ENCODE data around the gene SPP1. TPM values are rescaled to one million over a fixed set of nuclear protein-coding genes. Genes with fewer than 3 reads are reported as not detected.

The SPP1 gene
- total RNA-seq, 1 donor from 2014 or later = not detected

GRCh38 chr4:87961993-87962392 lies 13.5 kb upstream of the SPP1 start:
- H3K27me3 ChIP-seq (ENCODE audit: control insufficient read depth, insufficient read depth, low read length) = no peaks in the 10 kb centered on the region
- no peak for TF ChIP-seq CTCF (IDR thresholded peaks at IDR 0.05; ENCODE audit: insufficient read depth, low read length, severe bottlenecking)
- FAIRE-seq (no peak), DNase-seq (ENCODE audit: low read depth) (peak; percentile 82)
- H3K4me3 ChIP-seq (ENCODE audit: low read depth, low read length) = no peak overlapping the region
- no peaks in the 10 kb centered on the region for H3K36me3 ChIP-seq (ENCODE audit: control insufficient read depth, insufficient read depth, low read length)

- TF ChIP-seq CTCF (IDR thresholded peaks at IDR 0.05; ENCODE audit: insufficient read depth, low read length, severe bottlenecking) = no peak
Measured at GRCh38 chr4:87962398-87963146, 12.9 kb upstream of the SPP1 start.

GRCh38 chr4:87965501-87965975 lies 10.0 kb upstream of the SPP1 start:
- Histone ChIP-seq H3K4me3 (ENCODE audit: low read depth, low read length) (no peak overlapping the region), H3K27me3 (ENCODE audit: control insufficient read depth, insufficient read depth, low read length) (no peaks in the 10 kb centered on the region), H3K36me3 (ENCODE audit: control insufficient read depth, insufficient read depth, low read length) (no peaks in the 10 kb centered on the region)
- no peak for FAIRE-seq
- TF ChIP-seq CTCF (IDR thresholded peaks at IDR 0.05; ENCODE audit: insufficient read depth, low read length, severe bottlenecking) = no peak
- DNase-seq (ENCODE audit: low read depth) = no peak

More at GRCh38 chr4:87962398-87963146, 12.9 kb upstream of the SPP1 start:
- DNase-seq (ENCODE audit: low read depth) (no peak), FAIRE-seq (no peak)
- Histone ChIP-seq H3K36me3 (ENCODE audit: control insufficient read depth, insufficient read depth, low read length) (no peaks in the 10 kb centered on the region), H3K27me3 (ENCODE audit: control insufficient read depth, insufficient read depth, low read length) (no peaks in the 10 kb centered on the region), H3K4me3 (ENCODE audit: low read depth, low read length) (no peak overlapping the region)

GRCh38 chr4:87966095-87966496 lies 9.4 kb upstream of the SPP1 start:
- H3K27me3 ChIP-seq (ENCODE audit: control insufficient read depth, insufficient read depth, low read length) = no peaks in the 10 kb centered on the region
- no peak for TF ChIP-seq CTCF (IDR thresholded peaks at IDR 0.05; ENCODE audit: insufficient read depth, low read length, severe bottlenecking)
- no peak for DNase-seq (ENCODE audit: low read depth)
- no peak for FAIRE-seq
- H3K4me3 ChIP-seq (ENCODE audit: low read depth, low read length) = no peak overlapping the region
- no peaks in the 10 kb centered on the region for H3K36me3 ChIP-seq (ENCODE audit: control insufficient read depth, insufficient read depth, low read length)

GRCh38 chr4:87967193-87967592 lies 8.3 kb upstream of the SPP1 start:
- Histone ChIP-seq H3K27me3 (ENCODE audit: control insufficient read depth, insufficient read depth, low read length) (no peaks in the 10 kb centered on the region), H3K36me3 (ENCODE audit: control insufficient read depth, insufficient read depth, low read length) (no peaks in the 10 kb centered on the region), H3K4me3 (ENCODE audit: low read depth, low read length) (no peak overlapping the region)
- no peak for TF ChIP-seq CTCF (IDR thresholded peaks at IDR 0.05; ENCODE audit: insufficient read depth, low read length, severe bottlenecking)
- FAIRE-seq = no peak
- no peak for DNase-seq (ENCODE audit: low read depth)

- no peaks in the 10 kb centered on the region for H3K36me3 ChIP-seq (ENCODE audit: control insufficient read depth, insufficient read depth, low read length)
- TF ChIP-seq CTCF (IDR thresholded peaks at IDR 0.05; ENCODE audit: insufficient read depth, low read length, severe bottlenecking) = no peak
- FAIRE-seq (no peak), DNase-seq (ENCODE audit: low read depth) (no peak)
- H3K4me3 ChIP-seq (ENCODE audit: low read depth, low read length) = no peak overlapping the region
- H3K27me3 ChIP-seq (ENCODE audit: control insufficient read depth, insufficient read depth, low read length) = no peaks in the 10 kb centered on the region
Measured at GRCh38 chr4:87970121-87970520, 5.4 kb upstream of the SPP1 start.

Data from bronchial epithelial cell (primary cell).